SKM-1 (cell line): ENCODE data around the gene SYNPR.

Experiments used
- DNase-seq: peaks from one replicate; lab custom pipeline; 2025; ENCODE audit not compliant: unreplicated experiment; lab: John Stamatoyannopoulos, UW

SYNPR gene

GRCh38 chr3:63523100-63523499, 245.0 kb downstream of the SYNPR start:
- DNase-seq, result no peak

- no peak for DNase-seq
These were observed 250.4 kb downstream of the SYNPR start for GRCh38 chr3:63528325-63529000.

GRCh38 chr3:63532521-63532920, 254.4 kb downstream of the SYNPR start:
- no peak for DNase-seq

- DNase-seq, result no peak
These were observed 260.8 kb downstream of the SYNPR start for GRCh38 chr3:63538919-63539318.

GRCh38 chr3:63555767-63556166, 277.7 kb downstream of the SYNPR start:
- DNase-seq, result no peak

GRCh38 chr3:63556401-63556800, 278.3 kb downstream of the SYNPR start:
- no peak for DNase-seq

GRCh38 chr3:63557912-63558311, 279.8 kb downstream of the SYNPR start:
- peak; percentile 4 for DNase-seq

GRCh38 chr3:63559884-63560283, 281.8 kb downstream of the SYNPR start:
- no peak for DNase-seq

GRCh38 chr3:63561879-63562278, 283.8 kb downstream of the SYNPR start:
- DNase-seq, result no peak

GRCh38 chr3:63562323-63562722, 284.2 kb downstream of the SYNPR start:
- no peak for DNase-seq

- no peak for DNase-seq
These were observed 285.5 kb downstream of the SYNPR start for GRCh38 chr3:63563572-63563971.

- no peak for DNase-seq
These were observed 287.1 kb downstream of the SYNPR start for GRCh38 chr3:63565220-63565619.

- DNase-seq, result no peak
These were observed 293.6 kb downstream of the SYNPR start for GRCh38 chr3:63571682-63572081.

- no peak for DNase-seq
These were observed 298.7 kb downstream of the SYNPR start for GRCh38 chr3:63576846-63577245.

- no peak for DNase-seq
These were observed 300.8 kb downstream of the SYNPR start for GRCh38 chr3:63578858-63579257.

- no peak for DNase-seq
These were observed 302.0 kb downstream of the SYNPR start for GRCh38 chr3:63580151-63580550.

GRCh38 chr3:63582943-63583500, 304.9 kb downstream of the SYNPR start:
- DNase-seq, result no peak

GRCh38 chr3:63584681-63585080, 306.6 kb downstream of the SYNPR start:
- no peak for DNase-seq

- DNase-seq, result no peak
These were observed 307.8 kb downstream of the SYNPR start for GRCh38 chr3:63585927-63586326.

GRCh38 chr3:63588895-63589294, 310.8 kb downstream of the SYNPR start:
- DNase-seq, result no peak

- DNase-seq, result no peak
These were observed 315.7 kb downstream of the SYNPR start for GRCh38 chr3:63593779-63594178.

GRCh38 chr3:63595221-63595620, 317.1 kb downstream of the SYNPR start:
- DNase-seq, result no peak

- DNase-seq, result no peak
These were observed 318.9 kb downstream of the SYNPR start for GRCh38 chr3:63597019-63597418.
